T-helper 1 cell treated with Interleukin-12 subunit alpha and Interleukin-12 subunit beta and Interleukin-4 antibody, amounts not matched to agents 30 ng/mL and 1 ng/mL, for 36 hours (primary cell): ENCODE measurements around the gene KRT8. TPM values are rescaled to one million over a fixed set of nuclear protein-coding genes. Genes with fewer than 3 reads are reported as not detected.
"Not testable (repeated sequence)": the region's sequence is repeated elsewhere in the genome, so short reads cannot be mapped to it uniquely, and the experiment has no call there.

Experiments used
- intact Hi-C: fragments of 100-400 bp; cut with micrococcal nuclease; formaldehyde crosslinking; loops from one replicate; pipeline ENCODE4 v1.15.1; 2024
- total RNA-seq: library from RNA; stranded (reverse); gene quantifications from 2 replicates; pipeline ENCODE4 v1.2.3, GENCODE V29; 2022

The KRT8 gene
- total RNA-seq, 1 donor from 2014 or later, result not detected

DNA sequence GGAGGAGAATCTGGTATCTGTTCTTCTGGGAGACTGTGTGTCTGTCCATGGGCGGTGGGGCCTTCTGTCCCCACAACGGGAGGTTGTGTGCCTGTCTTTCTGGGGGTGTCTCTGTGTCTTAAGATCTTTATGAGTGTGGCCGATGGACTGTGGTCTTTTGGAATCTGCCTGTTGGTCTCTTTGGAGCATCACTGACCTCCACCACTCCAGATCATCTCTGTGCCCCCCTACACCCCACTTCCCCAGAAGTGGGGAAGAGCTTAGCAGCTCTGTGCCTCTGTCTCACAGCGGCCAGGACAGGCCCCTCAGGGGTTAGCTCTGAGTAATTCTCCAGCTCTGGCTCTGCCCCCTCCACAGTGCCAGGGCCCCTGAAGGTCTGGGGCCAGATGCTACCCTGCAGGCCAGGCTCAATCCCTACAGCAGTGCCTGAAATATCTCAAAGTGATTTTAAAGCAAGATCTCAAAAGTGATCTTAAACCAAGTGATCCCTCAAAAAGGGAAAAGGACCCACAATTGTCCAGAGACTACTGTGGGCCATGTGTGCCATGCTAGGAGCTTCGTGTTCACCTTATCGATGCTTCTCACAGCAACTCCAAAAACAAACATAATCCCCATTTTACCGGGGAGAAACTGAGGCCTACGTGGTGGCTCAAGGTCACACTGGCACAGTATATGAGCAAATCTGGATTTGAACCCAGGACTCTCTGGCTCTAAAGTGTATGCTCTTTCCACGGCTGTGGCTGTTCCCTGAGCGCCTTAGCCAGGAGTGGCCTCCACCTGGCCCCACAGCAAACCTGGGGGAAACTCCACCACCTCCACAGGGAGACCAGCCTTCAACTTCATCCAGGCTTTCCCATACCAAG lies 30.1 kb downstream of the KRT8 start:
- intact Hi-C loops, result loop anchor here (1.0 to 5.0 kb wide), 2 partner anchors 738 to 895 kb away; no protein-coding TSS in a partner anchor

DNA sequence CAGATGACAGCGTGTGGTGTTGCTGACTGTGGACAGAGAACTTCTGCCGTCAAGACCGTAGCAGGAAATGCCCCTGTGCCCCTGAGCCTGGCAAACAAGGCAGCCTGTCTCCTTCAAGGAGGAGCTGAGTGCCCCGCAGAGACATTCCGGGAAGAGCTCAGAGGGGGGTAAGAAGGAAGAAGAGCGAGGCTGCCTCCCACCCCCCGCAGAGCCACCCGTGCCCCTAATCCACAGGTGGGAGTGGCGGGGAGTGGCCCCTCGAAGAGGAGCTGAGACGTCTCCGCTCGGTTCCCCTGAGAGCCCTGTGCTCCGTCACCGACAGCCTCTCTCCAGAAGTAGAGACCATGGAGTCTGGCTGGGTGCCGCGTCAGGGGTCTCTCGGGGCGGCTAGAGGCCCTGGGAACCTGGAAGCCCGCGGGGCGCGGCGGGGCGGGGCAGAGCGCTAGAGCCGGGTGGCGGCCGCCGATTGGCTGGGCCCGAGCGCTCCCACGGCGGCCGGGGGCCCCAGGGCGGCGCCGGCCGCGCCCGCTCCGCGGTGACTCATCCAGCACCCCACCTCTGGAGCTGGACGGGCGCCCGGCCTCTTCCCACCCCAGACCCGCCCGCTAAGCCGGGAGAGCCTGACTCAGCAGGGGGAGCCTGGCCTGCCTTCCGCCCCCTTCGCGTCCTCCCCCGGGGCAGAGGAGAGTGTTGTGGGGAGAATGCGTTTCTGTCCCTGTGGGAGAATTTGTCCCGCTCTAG lies 30.9 kb downstream of the KRT8 start:
- intact Hi-C loops, result loop anchor here (1.0 kb wide), 1 partner anchor 894 kb away; no protein-coding TSS in a partner anchor

GRCh38 chr12:52873513-52873831 lies 31.4 kb downstream of the KRT8 start:
- intact Hi-C loops, result no loop called here

- intact Hi-C loops, result no loop called here
Measured at GRCh38 chr12:52872644-52873389, 32.1 kb downstream of the KRT8 start.

- intact Hi-C loops, result loop anchor here (2.0 kb wide), 2 partner anchors 227 to 499 kb away; no protein-coding TSS in a partner anchor
Measured at GRCh38 chr12:52871291-52872039, 33.4 kb downstream of the KRT8 start.

- intact Hi-C loops, result loop anchor here (1.0 to 2.0 kb wide), 3 partner anchors 226 to 498 kb away; no protein-coding TSS in a partner anchor
Measured at GRCh38 chr12:52870361-52871290, 34.2 kb downstream of the KRT8 start.

- intact Hi-C loops, result no loop called here
Measured at GRCh38 chr12:52867642-52868041, 37.2 kb downstream of the KRT8 start.

GRCh38 chr12:52867152-52867551 lies 37.7 kb downstream of the KRT8 start:
- intact Hi-C loops, result no loop called here

DNA sequence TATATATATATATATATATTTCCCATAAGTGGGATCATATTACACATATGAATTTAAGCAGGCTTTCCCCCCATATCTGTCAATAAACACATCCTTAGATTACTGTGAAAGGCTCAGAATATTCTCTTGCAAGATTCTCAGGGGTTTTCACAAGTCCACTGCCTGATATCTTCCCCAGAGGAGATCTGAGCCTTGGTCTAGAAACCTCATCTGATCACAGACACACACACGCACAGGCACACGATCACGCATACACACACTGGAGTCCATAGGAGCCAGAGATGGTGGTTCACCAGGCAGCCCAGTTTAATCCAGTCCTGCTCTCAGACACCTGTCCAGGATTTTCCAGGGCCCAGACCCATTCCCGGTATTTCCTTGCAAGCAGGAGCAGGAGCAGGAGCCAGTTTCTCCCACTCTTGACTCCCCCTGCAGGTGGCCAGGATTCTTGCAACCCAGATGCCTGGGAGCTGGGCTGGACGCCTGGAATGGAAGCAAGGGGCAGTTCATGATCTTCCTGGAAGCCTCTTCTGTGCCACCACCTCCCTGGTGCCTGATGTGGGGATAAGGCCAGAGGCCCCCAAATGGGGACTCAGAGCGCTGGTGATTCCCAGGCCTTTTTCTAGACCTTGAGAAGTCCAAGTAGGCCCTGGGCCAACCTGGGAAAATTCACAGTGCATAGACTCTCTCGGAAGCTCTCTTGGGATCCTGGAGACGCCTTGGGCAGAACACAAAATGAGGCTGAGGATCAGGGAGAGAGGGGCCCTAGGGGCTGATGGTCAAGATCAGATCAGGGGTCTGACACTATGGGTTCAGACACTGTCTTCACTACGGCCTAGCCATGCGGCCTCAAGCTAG lies 39.6 kb downstream of the KRT8 start:
- intact Hi-C loops, result loop anchor here (1.0 kb wide), 1 partner anchor 282 kb away; no protein-coding TSS in a partner anchor

DNA sequence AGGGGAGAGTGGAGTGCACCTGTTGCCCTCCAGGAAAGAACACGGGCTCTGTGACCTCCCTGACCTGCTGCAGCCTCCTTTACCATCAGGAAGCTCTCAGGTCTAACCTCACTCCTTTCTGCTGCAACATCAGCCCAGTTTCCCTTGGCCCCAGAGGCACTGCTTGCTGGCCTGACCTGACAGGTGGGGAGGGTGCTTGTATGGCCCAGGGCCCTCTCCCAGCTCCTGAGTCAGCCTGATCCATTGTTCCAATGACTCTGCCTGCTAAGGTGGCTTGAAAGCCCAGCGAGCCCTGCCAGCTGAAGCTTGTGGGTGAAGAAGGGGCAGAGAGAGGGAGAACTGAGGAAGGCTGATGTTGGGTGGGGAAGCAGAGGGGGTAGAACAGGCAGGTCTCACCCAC lies 42.9 kb downstream of the KRT8 start:
- intact Hi-C loops, result no loop called here

DNA sequence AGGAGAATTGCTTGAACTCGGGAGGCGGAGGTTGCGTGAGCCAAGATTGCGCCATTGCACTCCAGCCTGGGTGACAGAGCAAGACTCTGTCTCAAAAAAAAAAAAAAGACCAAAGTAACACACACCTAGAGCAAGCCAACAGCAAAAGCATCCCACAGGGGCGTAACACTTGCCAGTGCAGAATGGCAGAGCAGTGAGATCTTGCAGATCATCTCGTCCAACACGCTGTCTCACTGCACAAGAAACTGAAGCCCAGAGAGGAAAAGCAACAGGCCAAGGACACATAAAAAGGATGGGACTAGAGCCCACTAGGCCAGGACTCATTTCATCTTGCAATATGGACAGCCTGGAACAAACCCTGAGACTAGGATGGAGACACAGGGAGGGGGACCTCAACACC lies 43.4 kb downstream of the KRT8 start:
- intact Hi-C loops, result no loop called here

DNA sequence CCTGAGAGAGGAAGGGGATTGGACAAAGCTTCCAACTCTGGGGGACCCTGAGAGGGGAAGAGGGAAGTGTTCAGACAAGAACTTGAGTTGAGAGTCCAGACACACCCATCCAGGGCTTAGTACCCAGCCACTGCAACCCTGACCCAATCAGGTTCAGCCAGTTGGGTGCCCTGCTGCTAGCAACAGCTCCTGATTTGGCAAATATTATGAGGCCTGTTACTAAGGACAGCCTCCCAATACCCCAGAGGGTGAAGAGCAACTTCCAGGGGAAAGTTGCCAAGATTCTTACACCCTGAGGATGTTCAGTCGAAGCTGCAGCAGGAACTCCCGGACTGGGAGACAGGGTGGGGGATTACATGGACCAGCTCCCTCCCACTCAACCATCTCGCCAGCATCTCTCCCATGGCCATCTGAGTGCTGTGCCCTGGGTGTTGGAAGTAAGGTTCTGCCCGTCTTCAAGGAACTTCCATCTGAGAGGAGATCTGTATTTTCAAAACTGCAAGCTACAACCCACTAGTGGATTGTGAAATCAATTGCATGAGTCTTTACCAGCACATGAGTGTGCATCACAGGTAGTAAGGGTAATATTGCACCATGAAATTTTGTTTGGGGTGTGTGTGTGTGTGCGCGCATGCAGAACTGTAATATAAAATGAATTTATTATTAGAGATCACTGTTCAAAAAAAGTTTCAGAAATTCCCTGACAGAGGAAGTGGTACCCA lies 44.6 kb downstream of the KRT8 start:
- intact Hi-C loops, result no loop called here

DNA sequence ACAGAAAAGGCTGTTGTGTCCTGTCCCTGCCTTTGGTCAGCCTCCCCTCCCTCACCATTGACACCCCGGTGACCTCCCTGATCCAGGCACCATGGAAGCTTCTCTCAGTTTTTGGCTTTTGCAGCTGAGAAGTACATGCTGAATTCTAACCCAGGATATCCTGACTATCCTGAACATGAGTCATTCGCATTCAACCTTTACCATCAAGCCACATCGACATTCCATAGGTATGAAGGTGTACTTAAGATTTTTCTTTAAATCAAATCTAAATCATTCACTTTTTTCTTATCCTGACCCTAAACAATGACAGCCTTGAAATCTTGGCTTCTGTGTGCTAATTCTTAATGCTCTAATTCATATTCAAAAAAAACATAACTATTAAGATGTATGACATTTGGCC lies 47.4 kb downstream of the KRT8 start:
- intact Hi-C loops, result no loop called here

DNA sequence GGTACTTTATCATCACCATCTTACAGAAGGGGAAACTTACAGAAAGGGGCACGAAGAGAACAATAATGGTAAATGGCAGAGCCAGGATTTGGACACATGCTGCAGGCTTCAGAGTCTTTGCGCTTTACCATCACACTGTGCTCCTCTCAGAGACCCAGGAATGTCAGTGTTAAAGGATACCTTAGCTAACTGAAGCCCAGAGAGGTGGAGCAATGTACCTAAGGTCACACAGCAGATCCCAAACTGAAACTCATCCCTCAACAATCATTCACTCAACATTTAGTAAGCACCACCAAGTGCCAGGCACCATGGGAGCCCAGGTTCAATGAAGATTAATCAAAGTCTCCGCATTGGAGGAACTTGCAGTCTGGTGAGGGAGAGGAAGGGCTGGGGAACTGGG lies 48.1 kb downstream of the KRT8 start:
- intact Hi-C loops, result no loop called here

- intact Hi-C loops, result not testable (repeated sequence)
Measured at GRCh38 chr12:52856077-52856476, 48.8 kb downstream of the KRT8 start.

DNA sequence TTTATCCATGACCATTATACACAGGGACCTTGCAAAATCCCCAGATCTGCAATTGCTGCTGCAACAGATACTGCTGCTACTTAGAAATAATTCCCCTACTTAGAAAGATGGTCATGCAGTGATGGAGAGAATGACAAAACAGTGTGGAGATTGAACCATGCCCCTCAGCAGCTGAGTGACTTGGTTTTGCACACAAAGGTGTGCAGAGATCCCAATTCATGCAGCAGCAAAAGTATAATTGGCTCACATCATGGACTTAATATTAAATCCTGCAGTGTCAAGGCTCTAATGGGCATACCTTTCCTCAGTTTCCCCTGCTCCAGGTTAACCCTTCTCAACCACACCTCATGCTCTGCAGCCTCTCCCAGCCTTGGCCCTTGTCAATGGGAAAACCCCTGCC lies 53.1 kb downstream of the KRT8 start:
- intact Hi-C loops, result no loop called here

DNA sequence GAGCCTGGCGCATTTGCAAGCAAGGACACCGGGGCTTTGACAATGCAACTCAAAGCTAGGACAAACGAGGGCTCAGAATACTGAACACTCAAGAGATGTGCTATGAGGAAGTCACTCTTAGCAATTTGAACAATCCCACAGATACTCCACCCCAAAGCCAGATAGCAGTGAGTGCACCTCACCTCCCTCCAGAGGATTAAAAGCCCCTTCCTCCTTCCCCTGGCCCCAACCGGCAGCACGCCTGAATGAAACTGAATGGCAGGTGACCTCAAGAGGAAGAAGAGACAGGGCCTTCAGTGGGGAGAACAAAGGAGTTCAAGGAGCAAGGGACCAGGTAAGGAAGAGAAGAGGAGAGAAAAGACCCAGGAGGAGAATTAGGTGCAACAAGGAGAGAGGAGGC lies 54.2 kb downstream of the KRT8 start:
- intact Hi-C loops, result no loop called here

GRCh38 chr12:52849511-52849910 lies 55.4 kb downstream of the KRT8 start:
- intact Hi-C loops, result no loop called here
